ENCODE measurements around the gene ASB18. TPM values are rescaled to one million over a fixed set of nuclear protein-coding genes. Genes with fewer than 3 reads are reported as not detected.

The ASB18 gene
- total and polyA plus RNA-seq, 10 of the 15 experiments (the other 5 are each of a cell fraction or from before 2014, with no cell fraction given) = not detected

DNA sequence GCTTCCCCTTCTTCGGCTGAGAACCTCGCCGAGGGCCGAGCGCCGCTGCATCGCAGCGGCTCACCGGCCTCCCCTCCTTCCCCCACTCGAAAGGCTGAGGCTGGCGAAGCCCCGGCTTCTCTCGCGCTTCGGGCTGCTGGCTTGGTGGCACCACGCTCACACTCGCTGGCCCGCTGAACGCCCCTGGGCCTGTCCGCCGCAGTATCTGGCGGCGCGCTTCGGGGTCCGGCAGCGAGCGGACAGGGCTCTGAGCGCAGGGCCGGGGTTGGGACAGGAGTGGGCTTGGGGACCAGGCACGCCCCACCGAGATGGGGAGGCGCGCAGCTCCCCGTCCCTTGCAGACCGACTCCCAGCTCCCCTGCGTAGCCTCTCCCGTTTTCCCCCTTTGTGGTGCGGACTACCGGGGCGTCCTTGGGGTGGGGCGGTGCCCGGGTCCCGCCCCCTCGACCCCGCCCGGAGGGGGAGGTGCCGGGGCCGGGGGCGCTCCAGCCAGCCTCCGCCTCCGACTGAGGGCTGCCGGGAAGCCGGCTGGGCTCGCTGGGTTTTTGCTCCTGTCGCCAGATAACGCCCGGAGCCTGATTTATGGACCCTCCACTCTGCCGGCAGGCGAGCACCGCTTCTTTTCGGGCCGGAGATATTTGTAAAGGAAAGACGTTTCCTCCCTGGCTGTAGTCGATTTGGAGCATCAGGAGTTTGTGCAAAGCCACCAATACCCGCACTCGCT is 99.8 kb downstream of the ASB18 start:
- Histone ChIP-seq H3K4me3 (no peak overlapping the region), H3K36me3 (ENCODE audit: control insufficient read depth in 2 of 2, insufficient read depth in 2 of 2, low read length in 1 of 2) (no peaks in the 10 kb centered on the region), H3K9ac (ENCODE audit: control insufficient read depth, insufficient read depth, low read length) (no peak overlapping the region), H3K4me1 (ENCODE audit: control insufficient read depth, insufficient read depth, low read length) (no peaks in the 10 kb centered on the region), H2AFZ (ENCODE audit: control insufficient read depth, low read depth, low read length) (no peak overlapping the region), H3K9me3 (replicated peaks; ENCODE audit: control insufficient read depth, insufficient read depth, low read length) (peaks cover 2% of the 10 kb centered on the region; the same call in 2 of the 3 replicates), H3K79me2 (ENCODE audit: control insufficient read depth, insufficient read depth, low read length) (no peaks in the 10 kb centered on the region), H3K27ac (ENCODE audit: control insufficient read depth, insufficient read depth) (no peak overlapping the region), H3K27me3 (replicated peaks in 1 of 2; ENCODE audit: control insufficient read depth in 2 of 2, insufficient read depth in 2 of 2, low read length in 1 of 2) (peaks cover 3 to 12% of the 10 kb centered on the region in 2 experiments), H3K4me2 (ENCODE audit: control insufficient read depth, insufficient read depth) (no peak overlapping the region), H4K20me1 (ENCODE audit: control insufficient read depth, insufficient read depth) (no peaks in the 10 kb centered on the region)
- TF ChIP-seq, protein P1, sequence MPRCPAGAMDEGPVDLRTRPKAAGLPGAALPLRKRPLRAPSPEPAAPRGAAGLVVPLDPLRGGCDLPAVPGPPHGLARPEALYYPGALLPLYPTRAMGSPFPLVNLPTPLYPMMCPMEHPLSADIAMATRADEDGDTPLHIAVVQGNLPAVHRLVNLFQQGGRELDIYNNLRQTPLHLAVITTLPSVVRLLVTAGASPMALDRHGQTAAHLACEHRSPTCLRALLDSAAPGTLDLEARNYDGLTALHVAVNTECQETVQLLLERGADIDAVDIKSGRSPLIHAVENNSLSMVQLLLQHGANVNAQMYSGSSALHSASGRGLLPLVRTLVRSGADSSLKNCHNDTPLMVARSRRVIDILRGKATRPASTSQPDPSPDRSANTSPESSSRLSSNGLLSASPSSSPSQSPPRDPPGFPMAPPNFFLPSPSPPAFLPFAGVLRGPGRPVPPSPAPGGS (IDR thresholded peaks at IDR 0.05; ENCODE audit: borderline replicate concordance, insufficient read depth, low read depth, low read length, poor library complexity, severe bottlenecking) = no peak
- TF ChIP-seq ATF3 (IDR thresholded peaks at IDR 0.05; ENCODE audit: borderline replicate concordance, extremely low read depth, low read depth, low read length) (no peak), PAX5 (IDR thresholded peaks at IDR 0.05; ENCODE audit: borderline replicate concordance, low read depth, low read length) (no peak), CBX5 (IDR thresholded peaks at IDR 0.05; ENCODE audit: low read depth) (no peak), RB1 (IDR thresholded peaks at IDR 0.05; ENCODE audit: borderline replicate concordance) (no peak), NR2F1 (conservative IDR thresholded peaks at IDR 0.05) (no peak), CHD4 (IDR thresholded peaks at IDR 0.05) (no peak), HDGF (IDR thresholded peaks at IDR 0.05) (no peak)
- TF ChIP-seq, protein P2, sequence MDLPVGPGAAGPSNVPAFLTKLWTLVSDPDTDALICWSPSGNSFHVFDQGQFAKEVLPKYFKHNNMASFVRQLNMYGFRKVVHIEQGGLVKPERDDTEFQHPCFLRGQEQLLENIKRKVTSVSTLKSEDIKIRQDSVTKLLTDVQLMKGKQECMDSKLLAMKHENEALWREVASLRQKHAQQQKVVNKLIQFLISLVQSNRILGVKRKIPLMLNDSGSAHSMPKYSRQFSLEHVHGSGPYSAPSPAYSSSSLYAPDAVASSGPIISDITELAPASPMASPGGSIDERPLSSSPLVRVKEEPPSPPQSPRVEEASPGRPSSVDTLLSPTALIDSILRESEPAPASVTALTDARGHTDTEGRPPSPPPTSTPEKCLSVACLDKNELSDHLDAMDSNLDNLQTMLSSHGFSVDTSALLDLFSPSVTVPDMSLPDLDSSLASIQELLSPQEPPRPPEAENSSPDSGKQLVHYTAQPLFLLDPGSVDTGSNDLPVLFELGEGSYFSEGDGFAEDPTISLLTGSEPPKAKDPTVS (IDR thresholded peaks at IDR 0.05; ENCODE audit: low read depth, low read length) = no peak
- TF ChIP-seq, protein P3, sequence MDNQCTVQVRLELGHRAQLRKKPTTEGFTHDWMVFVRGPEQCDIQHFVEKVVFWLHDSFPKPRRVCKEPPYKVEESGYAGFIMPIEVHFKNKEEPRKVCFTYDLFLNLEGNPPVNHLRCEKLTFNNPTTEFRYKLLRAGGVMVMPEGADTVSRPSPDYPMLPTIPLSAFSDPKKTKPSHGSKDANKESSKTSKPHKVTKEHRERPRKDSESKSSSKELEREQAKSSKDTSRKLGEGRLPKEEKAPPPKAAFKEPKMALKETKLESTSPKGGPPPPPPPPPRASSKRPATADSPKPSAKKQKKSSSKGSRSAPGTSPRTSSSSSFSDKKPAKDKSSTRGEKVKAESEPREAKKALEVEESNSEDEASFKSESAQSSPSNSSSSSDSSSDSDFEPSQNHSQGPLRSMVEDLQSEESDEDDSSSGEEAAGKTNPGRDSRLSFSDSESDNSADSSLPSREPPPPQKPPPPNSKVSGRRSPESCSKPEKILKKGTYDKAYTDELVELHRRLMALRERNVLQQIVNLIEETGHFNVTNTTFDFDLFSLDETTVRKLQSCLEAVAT (IDR thresholded peaks at IDR 0.05) = no peak
- TF ChIP-seq, protein P4, sequence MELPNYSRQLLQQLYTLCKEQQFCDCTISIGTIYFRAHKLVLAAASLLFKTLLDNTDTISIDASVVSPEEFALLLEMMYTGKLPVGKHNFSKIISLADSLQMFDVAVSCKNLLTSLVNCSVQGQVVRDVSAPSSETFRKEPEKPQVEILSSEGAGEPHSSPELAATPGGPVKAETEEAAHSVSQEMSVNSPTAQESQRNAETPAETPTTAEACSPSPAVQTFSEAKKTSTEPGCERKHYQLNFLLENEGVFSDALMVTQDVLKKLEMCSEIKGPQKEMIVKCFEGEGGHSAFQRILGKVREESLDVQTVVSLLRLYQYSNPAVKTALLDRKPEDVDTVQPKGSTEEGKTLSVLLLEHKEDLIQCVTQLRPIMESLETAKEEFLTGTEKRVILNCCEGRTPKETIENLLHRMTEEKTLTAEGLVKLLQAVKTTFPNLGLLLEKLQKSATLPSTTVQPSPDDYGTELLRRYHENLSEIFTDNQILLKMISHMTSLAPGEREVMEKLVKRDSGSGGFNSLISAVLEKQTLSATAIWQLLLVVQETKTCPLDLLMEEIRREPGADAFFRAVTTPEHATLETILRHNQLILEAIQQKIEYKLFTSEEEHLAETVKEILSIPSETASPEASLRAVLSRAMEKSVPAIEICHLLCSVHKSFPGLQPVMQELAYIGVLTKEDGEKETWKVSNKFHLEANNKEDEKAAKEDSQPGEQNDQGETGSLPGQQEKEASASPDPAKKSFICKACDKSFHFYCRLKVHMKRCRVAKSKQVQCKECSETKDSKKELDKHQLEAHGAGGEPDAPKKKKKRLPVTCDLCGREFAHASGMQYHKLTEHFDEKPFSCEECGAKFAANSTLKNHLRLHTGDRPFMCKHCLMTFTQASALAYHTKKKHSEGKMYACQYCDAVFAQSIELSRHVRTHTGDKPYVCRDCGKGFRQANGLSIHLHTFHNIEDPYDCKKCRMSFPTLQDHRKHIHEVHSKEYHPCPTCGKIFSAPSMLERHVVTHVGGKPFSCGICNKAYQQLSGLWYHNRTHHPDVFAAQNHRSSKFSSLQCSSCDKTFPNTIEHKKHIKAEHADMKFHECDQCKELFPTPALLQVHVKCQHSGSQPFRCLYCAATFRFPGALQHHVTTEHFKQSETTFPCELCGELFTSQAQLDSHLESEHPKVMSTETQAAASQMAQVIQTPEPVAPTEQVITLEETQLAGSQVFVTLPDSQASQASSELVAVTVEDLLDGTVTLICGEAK (IDR thresholded peaks at IDR 0.05; ENCODE audit: borderline replicate concordance) = no peak
- SMC1A ChIA-PET (ENCODE audit: uncharacterized antibody, unreplicated experiment) = no interaction called here
- WGBS (ENCODE audit: insufficient coverage, insufficient replicate concordance, low lambda C conversion rate, missing lambda C conversion rate) = 44% methylated on average over 59 of the region's 67 CpGs
- ATAC-seq (no peak), DNase-seq (ENCODE audit: low read depth, low spot score) (no peak), FAIRE-seq (no peak)
- intact Hi-C loops (cut with micrococcal nuclease; ENCODE audit: unreplicated experiment) = no loop called here
- BruUV-seq (replicated peaks) = no TSS peak
- in situ Hi-C loops (cut with MboI) = no loop called here
- CTCF ChIA-PET = no interaction called here
- RAD21 ChIA-PET (ENCODE audit: unreplicated experiment) = no interaction called here
- POLR2A ChIA-PET = no interaction called here

All from GM12878 (cell line).